Activated T-cell treated with anti-CD3 and anti-CD28 coated beads, Interleukin-2, amount 50 U/mL, for 1 hour (primary cell): ENCODE data around the gene NOX4.
"Not testable (repeated sequence)": the region's sequence is repeated elsewhere in the genome, so short reads cannot be mapped to it uniquely, and the experiment has no call there.

Experiments
- DNase-seq: peaks from one replicate; pipeline ENCODE4 v3.0.0-alpha.2; 2020

The NOX4 gene

GRCh38 chr11:89378986-89379385 lies 112.2 kb downstream of the NOX4 start:
- DNase-seq: not testable (repeated sequence)

- not testable (repeated sequence) for DNase-seq
Observed at GRCh38 chr11:89369356-89369755, 121.8 kb downstream of the NOX4 start.

- not testable (repeated sequence) for DNase-seq
Observed at GRCh38 chr11:89364856-89365255, 126.3 kb downstream of the NOX4 start.

GRCh38 chr11:89361734-89362133 lies 129.4 kb downstream of the NOX4 start:
- no peak for DNase-seq

GRCh38 chr11:89359208-89359607 lies 132.0 kb downstream of the NOX4 start:
- DNase-seq: not testable (repeated sequence)

- no peak for DNase-seq
Observed at GRCh38 chr11:89358761-89359160, 132.4 kb downstream of the NOX4 start.

GRCh38 chr11:89355646-89356045 lies 135.5 kb downstream of the NOX4 start:
- no peak for DNase-seq

- DNase-seq: not testable (repeated sequence)
Observed at GRCh38 chr11:89354513-89354912, 136.7 kb downstream of the NOX4 start.

GRCh38 chr11:89347071-89347470 lies 144.1 kb downstream of the NOX4 start:
- no peak for DNase-seq

- no peak for DNase-seq
Observed at GRCh38 chr11:89346601-89347000, 144.6 kb downstream of the NOX4 start.

GRCh38 chr11:89342880-89343572 lies 148.1 kb downstream of the NOX4 start:
- not testable (repeated sequence) for DNase-seq

- not testable (repeated sequence) for DNase-seq
Observed at GRCh38 chr11:89340450-89340849, 150.7 kb downstream of the NOX4 start.

GRCh38 chr11:89338073-89338472 lies 153.1 kb downstream of the NOX4 start:
- not testable (repeated sequence) for DNase-seq

GRCh38 chr11:89337100-89337650 lies 154.0 kb downstream of the NOX4 start:
- not testable (repeated sequence) for DNase-seq

GRCh38 chr11:89333704-89334103 lies 157.5 kb downstream of the NOX4 start:
- DNase-seq: not testable (repeated sequence)

- not testable (repeated sequence) for DNase-seq
Observed at GRCh38 chr11:89331940-89332339, 159.2 kb downstream of the NOX4 start.

GRCh38 chr11:89327885-89328284 lies 163.3 kb downstream of the NOX4 start:
- no peak for DNase-seq

- DNase-seq: no peak
Observed at GRCh38 chr11:89321401-89321800, 169.8 kb downstream of the NOX4 start.

- not testable (repeated sequence) for DNase-seq
Observed at GRCh38 chr11:89310607-89311006, 180.6 kb downstream of the NOX4 start.

- not testable (repeated sequence) for DNase-seq
Observed at GRCh38 chr11:89309321-89309985, 181.7 kb downstream of the NOX4 start.

- not testable (repeated sequence) for DNase-seq
Observed at GRCh38 chr11:89308272-89308671, 182.9 kb downstream of the NOX4 start.

- DNase-seq: not testable (repeated sequence)
Observed at GRCh38 chr11:89303029-89303428, 188.1 kb downstream of the NOX4 start.

GRCh38 chr11:89295023-89295422 lies 196.2 kb downstream of the NOX4 start:
- not testable (repeated sequence) for DNase-seq
